Duodenal mucosa (tissue), 2 donors: ENCODE results near the gene IL26.
"Not testable (repeated sequence)": the region's sequence is repeated elsewhere in the genome, so short reads cannot be mapped to it uniquely, and the experiment has no call there.

Experiments used
- H3K27ac ChIP-seq: one replicate; pipeline ENCODE4 v1.7.0; 2013; ENCODE audit warnings: low read depth, low read length
- H3K27me3 ChIP-seq, 2 donors: one replicate each; pipeline ENCODE4 v1.7.0; 2013; ENCODE audit warnings: low read length in 2 of 2, control low read depth in 1 of 2; ENCODE audit not compliant: insufficient read depth in 2 of 2, control insufficient read depth in 1 of 2
- H3K36me3 ChIP-seq, 2 donors: one replicate each; pipeline ENCODE4 v1.7.0; 2013; ENCODE audit warnings: low read length in 2 of 2, control low read depth in 1 of 2; ENCODE audit not compliant: insufficient read depth in 2 of 2, control insufficient read depth in 1 of 2
- H3K4me1 ChIP-seq, 2 donors: one replicate each; pipeline ENCODE4 v1.7.0; 2013; ENCODE audit warnings: low read length in 2 of 2, control low read depth in 1 of 2; ENCODE audit not compliant: insufficient read depth in 2 of 2, control insufficient read depth in 1 of 2
- H3K4me3 ChIP-seq, 2 donors: one replicate each; pipeline ENCODE4 v1.7.0; 2013; ENCODE audit warnings: low read length in 2 of 2, low read depth in 1 of 2
- H3K9ac ChIP-seq, 2 donors: one replicate each; pipeline ENCODE4 v1.7.0; 2013; ENCODE audit warnings: low read length in 2 of 2, low read depth in 1 of 2
- H3K9me3 ChIP-seq, 2 donors: one replicate each; pipeline ENCODE4 v1.7.0; 2013; ENCODE audit warnings: low read length in 2 of 2, control low read depth in 1 of 2; ENCODE audit not compliant: control insufficient read depth in 1 of 2

Gene IL26

GRCh38 chr12:68231229-68231628, 5.6 kb upstream of the IL26 start:
- no peaks in the 10 kb centered on the region for H3K36me3 ChIP-seq
- no peak overlapping the region for H3K27ac ChIP-seq
- H3K9me3 ChIP-seq = no peaks in the 10 kb centered on the region
- H3K9ac ChIP-seq = no peak overlapping the region
- H3K27me3 ChIP-seq = no peaks in the 10 kb centered on the region
- H3K4me3 ChIP-seq = no peak overlapping the region
- peaks cover 2 to 3% of the 10 kb centered on the region in 2 donors for H3K4me1 ChIP-seq

GRCh38 chr12:68229956-68230355, 4.3 kb upstream of the IL26 start:
- Histone ChIP-seq H3K36me3 (no peaks in the 10 kb centered on the region), H3K4me3 (no peak overlapping the region), H3K9me3 (no peaks in the 10 kb centered on the region), H3K27me3 (no peaks in the 10 kb centered on the region), H3K27ac (no peak overlapping the region), H3K9ac (no peak overlapping the region), H3K4me1 (no peaks in the 10 kb centered on the region)

GRCh38 chr12:68227356-68227755, 1.7 kb upstream of the IL26 start:
- H3K36me3 ChIP-seq = no peaks in the 10 kb centered on the region
- no peak overlapping the region for H3K4me3 ChIP-seq
- no peaks in the 10 kb centered on the region for H3K9me3 ChIP-seq
- no peak overlapping the region for H3K27ac ChIP-seq
- no peaks in the 10 kb centered on the region for H3K27me3 ChIP-seq
- H3K4me1 ChIP-seq = no peaks in the 10 kb centered on the region
- H3K9ac ChIP-seq = no peak overlapping the region

GRCh38 chr12:68224613-68225285, 861 bp downstream of the IL26 start:
- Histone ChIP-seq H3K9me3 (no peaks in the 10 kb centered on the region), H3K4me1 (no peaks in the 10 kb centered on the region), H3K9ac (no peak overlapping the region), H3K27ac (no peak overlapping the region), H3K4me3 (no peak overlapping the region), H3K27me3 (no peaks in the 10 kb centered on the region), H3K36me3 (no peaks in the 10 kb centered on the region)

- no peak overlapping the region for H3K27ac ChIP-seq
- no peaks in the 10 kb centered on the region for H3K9me3 ChIP-seq
- H3K36me3 ChIP-seq = no peaks in the 10 kb centered on the region
- H3K27me3 ChIP-seq = peaks cover 0 to 6% of the 10 kb centered on the region in 2 donors
- no peaks in the 10 kb centered on the region for H3K4me1 ChIP-seq
- no peak overlapping the region for H3K4me3 ChIP-seq
- H3K9ac ChIP-seq = no peak overlapping the region
These were observed 2.4 kb downstream of the IL26 start for GRCh38 chr12:68223067-68223747.

GRCh38 chr12:68222326-68222725, 3.3 kb downstream of the IL26 start:
- H3K4me3 ChIP-seq = no peak overlapping the region
- no peaks in the 10 kb centered on the region for H3K36me3 ChIP-seq

GRCh38 chr12:68221497-68221896, 4.1 kb downstream of the IL26 start:
- Histone ChIP-seq H3K27ac (no peak overlapping the region), H3K36me3 (no peaks in the 10 kb centered on the region), H3K9me3 (no peaks in the 10 kb centered on the region), H3K9ac (no peak overlapping the region), H3K27me3 (peaks cover 0 to 7% of the 10 kb centered on the region in 2 donors), H3K4me3 (no peak overlapping the region), H3K4me1 (no peaks in the 10 kb centered on the region)

More at GRCh38 chr12:68222326-68222725, 3.3 kb downstream of the IL26 start:
- H3K9ac ChIP-seq = no peak overlapping the region
- H3K9me3 ChIP-seq = no peaks in the 10 kb centered on the region
- H3K27ac ChIP-seq = no peak overlapping the region
- peaks cover 0 to 7% of the 10 kb centered on the region in 2 donors for H3K27me3 ChIP-seq
- no peaks in the 10 kb centered on the region for H3K4me1 ChIP-seq

GRCh38 chr12:68210875-68211274, 14.7 kb downstream of the IL26 start:
- Histone ChIP-seq H3K36me3 (no peaks in the 10 kb centered on the region), H3K9me3 (no peaks in the 10 kb centered on the region), H3K4me1 (no peaks in the 10 kb centered on the region), H3K27ac (no peak overlapping the region), H3K27me3 (no peaks in the 10 kb centered on the region), H3K9ac (no peak overlapping the region), H3K4me3 (no peak overlapping the region)

- not testable (repeated sequence) for H3K27ac ChIP-seq, H3K36me3 ChIP-seq, H3K4me1 ChIP-seq, H3K9me3 ChIP-seq, H3K4me3 ChIP-seq, H3K27me3 ChIP-seq, H3K9ac ChIP-seq
These were observed 16.4 kb downstream of the IL26 start for GRCh38 chr12:68209048-68209728.

- Histone ChIP-seq H3K27ac (no peak overlapping the region), H3K9me3 (no peaks in the 10 kb centered on the region), H3K4me1 (no peaks in the 10 kb centered on the region), H3K27me3 (no peaks in the 10 kb centered on the region), H3K4me3 (no peak overlapping the region), H3K9ac (no peak overlapping the region), H3K36me3 (no peaks in the 10 kb centered on the region)
These were observed 18.3 kb downstream of the IL26 start for GRCh38 chr12:68207276-68207675.
